HL-60 (cell line): ENCODE measurements around the gene KIF2C.

Experiments used
- DNase-seq, 2 experiments: peaks; one replicate each; pipeline ENCODE4 v3.0.0-alpha.2; 2010 to 2020; ENCODE audit warnings: low read depth in 1 of 2, low spot score in 1 of 2
- H3K27ac ChIP-seq: fragments of 250-450 bp; sonication (Bioruptor Pico); replicated peaks from 2 replicates; pipeline ENCODE4 v1.5.1; 2020; ENCODE audit warnings: mild to moderate bottlenecking, moderate library complexity
- H3K27me3 ChIP-seq: fragments of 250-450 bp; sonication (Bioruptor Pico); 2 replicates; pipeline ENCODE4 v1.5.1; 2021; ENCODE audit warnings: mild to moderate bottlenecking, moderate library complexity; ENCODE audit not compliant: insufficient read depth, poor library complexity, severe bottlenecking
- H3K4me3 ChIP-seq: replicated peaks from 2 replicates; pipeline ENCODE4 v1.5.1; 2011; ENCODE audit warnings: mild to moderate bottlenecking, control low read depth, low read length; ENCODE audit not compliant: insufficient read depth
- CTCF ChIP-seq: IDR thresholded peaks from one replicate; pipeline ENCODE4 v1.5.1; 2011; ENCODE audit warnings: low read length, control low read depth, inconsistent platforms; ENCODE audit not compliant: insufficient read depth
- GABPA ChIP-seq: IDR thresholded peaks from 2 replicates; pipeline ENCODE4 v1.6.1; 2012; ENCODE audit warnings: low read depth
- POLR2AphosphoS5 ChIP-seq: IDR thresholded peaks from 2 replicates; pipeline ENCODE4 v1.6.1; 2012; ENCODE audit warnings: low read depth
- SPI1 ChIP-seq: IDR thresholded peaks from 2 replicates; pipeline ENCODE4 v1.6.1; 2012; ENCODE audit warnings: low read depth, mild to moderate bottlenecking, borderline replicate concordance
- TF ChIP-seq, protein P1 (sequence below): IDR thresholded peaks from 2 replicates; pipeline ENCODE4 v1.6.1; 2012; ENCODE audit warnings: low read depth; ENCODE audit not compliant: insufficient replicate concordance

Gene KIF2C

GRCh38 chr1:44743211-44743610, 3.6 kb downstream of the KIF2C start:
- no peak overlapping the region for H3K27ac ChIP-seq
- H3K4me3 ChIP-seq = no peak overlapping the region
- no peak for TF ChIP-seq SPI1
- TF ChIP-seq CTCF = no peak
- no peak for TF ChIP-seq GABPA
- TF ChIP-seq, protein P1, sequence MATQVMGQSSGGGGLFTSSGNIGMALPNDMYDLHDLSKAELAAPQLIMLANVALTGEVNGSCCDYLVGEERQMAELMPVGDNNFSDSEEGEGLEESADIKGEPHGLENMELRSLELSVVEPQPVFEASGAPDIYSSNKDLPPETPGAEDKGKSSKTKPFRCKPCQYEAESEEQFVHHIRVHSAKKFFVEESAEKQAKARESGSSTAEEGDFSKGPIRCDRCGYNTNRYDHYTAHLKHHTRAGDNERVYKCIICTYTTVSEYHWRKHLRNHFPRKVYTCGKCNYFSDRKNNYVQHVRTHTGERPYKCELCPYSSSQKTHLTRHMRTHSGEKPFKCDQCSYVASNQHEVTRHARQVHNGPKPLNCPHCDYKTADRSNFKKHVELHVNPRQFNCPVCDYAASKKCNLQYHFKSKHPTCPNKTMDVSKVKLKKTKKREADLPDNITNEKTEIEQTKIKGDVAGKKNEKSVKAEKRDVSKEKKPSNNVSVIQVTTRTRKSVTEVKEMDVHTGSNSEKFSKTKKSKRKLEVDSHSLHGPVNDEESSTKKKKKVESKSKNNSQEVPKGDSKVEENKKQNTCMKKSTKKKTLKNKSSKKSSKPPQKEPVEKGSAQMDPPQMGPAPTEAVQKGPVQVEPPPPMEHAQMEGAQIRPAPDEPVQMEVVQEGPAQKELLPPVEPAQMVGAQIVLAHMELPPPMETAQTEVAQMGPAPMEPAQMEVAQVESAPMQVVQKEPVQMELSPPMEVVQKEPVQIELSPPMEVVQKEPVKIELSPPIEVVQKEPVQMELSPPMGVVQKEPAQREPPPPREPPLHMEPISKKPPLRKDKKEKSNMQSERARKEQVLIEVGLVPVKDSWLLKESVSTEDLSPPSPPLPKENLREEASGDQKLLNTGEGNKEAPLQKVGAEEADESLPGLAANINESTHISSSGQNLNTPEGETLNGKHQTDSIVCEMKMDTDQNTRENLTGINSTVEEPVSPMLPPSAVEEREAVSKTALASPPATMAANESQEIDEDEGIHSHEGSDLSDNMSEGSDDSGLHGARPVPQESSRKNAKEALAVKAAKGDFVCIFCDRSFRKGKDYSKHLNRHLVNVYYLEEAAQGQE = no peak
- TF ChIP-seq POLR2AphosphoS5 = no peak
- H3K27me3 ChIP-seq = no peaks in the 10 kb centered on the region
- no peak for DNase-seq

- DNase-seq = no peak
- Histone ChIP-seq H3K27ac (no peak overlapping the region), H3K4me3 (no peak overlapping the region), H3K27me3 (no peaks in the 10 kb centered on the region)
- TF ChIP-seq SPI1 (no peak), CTCF (no peak), GABPA (no peak), POLR2AphosphoS5 (no peak)
- TF ChIP-seq, protein P1 = no peak
Observed at GRCh38 chr1:44747878-44748277, 8.2 kb downstream of the KIF2C start.

DNA sequence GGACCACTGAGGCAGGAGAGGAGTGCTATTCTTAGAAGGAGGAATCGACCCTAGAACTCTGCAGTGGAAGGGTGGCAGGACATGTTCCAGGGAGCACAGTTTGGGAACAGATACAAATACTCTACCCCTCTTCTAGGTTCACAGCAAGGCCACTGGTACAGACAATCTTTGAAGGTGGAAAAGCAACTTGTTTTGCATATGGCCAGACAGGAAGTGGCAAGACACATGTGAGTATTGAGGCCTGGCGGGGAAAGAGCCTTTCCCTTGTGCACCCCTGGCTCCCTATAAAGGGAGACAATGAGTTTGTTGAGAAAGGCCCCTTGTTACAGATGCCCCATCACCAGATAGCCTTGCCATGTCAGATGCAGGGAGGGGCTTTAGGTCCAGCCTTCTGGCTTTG, 17.8 kb downstream of the KIF2C start:
- TF ChIP-seq CTCF = no peak
- TF ChIP-seq SPI1 = no peak
- TF ChIP-seq GABPA = no peak
- TF ChIP-seq, protein P1 = no peak
- TF ChIP-seq POLR2AphosphoS5 = no peak
- Histone ChIP-seq H3K4me3 (no peak overlapping the region), H3K27ac (no peak overlapping the region), H3K27me3 (no peaks in the 10 kb centered on the region)
- no peak for DNase-seq
